ENCODE results near the gene ADAM8. TPM values are rescaled to one million over a fixed set of nuclear protein-coding genes. Genes with fewer than 3 reads are reported as not detected.

The ADAM8 gene
- total and polyA plus RNA-seq, 9 donors, result 0.48 to 5.9 (median 3.4) TPM

GRCh38 chr10:133248334-133248715 lies 28.3 kb downstream of the ADAM8 start:
- peaks cover 40% of the 10 kb centered on the region for H3K4me1 ChIP-seq (ENCODE audit: insufficient read depth)
- no peak for DNase-seq
- H3K27me3 ChIP-seq, result no peaks in the 10 kb centered on the region
- peak overlapping the region; percentile 97 to 98 for H3K27ac ChIP-seq
- TF ChIP-seq CTCF (IDR thresholded peaks at IDR 0.05) (no peak), EP300 (IDR thresholded peaks at IDR 0.05) (no peak), POLR2A (IDR thresholded peaks at IDR 0.05) (no peak)
- H3K36me3 ChIP-seq, result no peaks in the 10 kb centered on the region
- H3K4me3 ChIP-seq, result no peak overlapping the region
- H3K9me3 ChIP-seq, result no peaks in the 10 kb centered on the region
- intact Hi-C loops (cut with DNase I), result no loop called here
- WGBS, 3 donors, result 51 to 71% (median 55%) methylated on average over 9 to 12 of the region's 12 CpGs

- peaks cover 38% of the 10 kb centered on the region for H3K4me1 ChIP-seq (ENCODE audit: insufficient read depth)
- peak overlapping the region; percentile 97 to 98 for H3K27ac ChIP-seq
These were observed 28.9 kb downstream of the ADAM8 start for GRCh38 chr10:133247681-133248333.

GRCh38 chr10:133246236-133246626 lies 30.4 kb downstream of the ADAM8 start:
- TF ChIP-seq EP300 (IDR thresholded peaks at IDR 0.05) (no peak), POLR2A (IDR thresholded peaks at IDR 0.05) (no peak), CTCF (IDR thresholded peaks at IDR 0.05) (no peak)
- no peak for DNase-seq
- no peaks in the 10 kb centered on the region for H3K9me3 ChIP-seq
- H3K4me1 ChIP-seq (ENCODE audit: insufficient read depth), result peaks cover 28% of the 10 kb centered on the region
- H3K27ac ChIP-seq, result peak overlapping the region in 1 of 2 donors; percentile 97
- no peaks in the 10 kb centered on the region for H3K27me3 ChIP-seq
- 63 to 70% (median 63%) methylated on average over 12 of the region's 12 CpGs for WGBS, 3 donors
- H3K4me3 ChIP-seq, result no peak overlapping the region
- intact Hi-C loops (cut with DNase I), result no loop called here
- no peaks in the 10 kb centered on the region for H3K36me3 ChIP-seq

More at GRCh38 chr10:133247681-133248333, 28.9 kb downstream of the ADAM8 start:
- intact Hi-C loops (cut with DNase I), result no loop called here
- TF ChIP-seq CTCF (IDR thresholded peaks at IDR 0.05), result no peak
- TF ChIP-seq POLR2A (IDR thresholded peaks at IDR 0.05), result no peak
- no peak for TF ChIP-seq EP300 (IDR thresholded peaks at IDR 0.05)
- 10 to 18% (median 12%) methylated on average over 26 to 36 of the region's 36 CpGs for WGBS, 3 donors
- peak; percentile 81 to 89 (median 88) for DNase-seq
- Histone ChIP-seq H3K9me3 (no peaks in the 10 kb centered on the region), H3K36me3 (no peaks in the 10 kb centered on the region), H3K27me3 (no peaks in the 10 kb centered on the region), H3K4me3 (peak overlapping the region; percentile 24)

- Histone ChIP-seq H3K36me3 (no peaks in the 10 kb centered on the region), H3K27me3 (no peaks in the 10 kb centered on the region), H3K4me1 (ENCODE audit: insufficient read depth) (peaks cover 25% of the 10 kb centered on the region), H3K4me3 (no peak overlapping the region), H3K9me3 (no peaks in the 10 kb centered on the region), H3K27ac (peak overlapping the region in 1 of 2 donors; percentile 97)
- TF ChIP-seq POLR2A (IDR thresholded peaks at IDR 0.05), result no peak
- no peak for TF ChIP-seq CTCF (IDR thresholded peaks at IDR 0.05)
- TF ChIP-seq EP300 (IDR thresholded peaks at IDR 0.05), result no peak
- DNase-seq, result peak; percentile 63 to 77 (median 70)
- WGBS, 3 donors, result 51 to 64% (median 52%) methylated on average over 31 to 33 of the region's 33 CpGs
- intact Hi-C loops (cut with DNase I), result no loop called here
These were observed 31.0 kb downstream of the ADAM8 start for GRCh38 chr10:133245439-133246235.
